GM12873 (cell line): Measurements from ENCODE around the gene NFIB.

Source experiments
- CTCF ChIP-seq: IDR thresholded peaks from 2 replicates; pipeline ENCODE4 v1.5.1; 2012; ENCODE audit warnings: low read depth, mild to moderate bottlenecking, moderate library complexity, low read length, control low read depth; ENCODE audit not compliant: insufficient read depth; ENCODE audit errors: missing control alignments

The NFIB gene

GRCh38 chr9:14316602-14317300, 2.8 kb upstream of the NFIB start:
- no peak for TF ChIP-seq CTCF

- no peak for TF ChIP-seq CTCF
Measured at GRCh38 chr9:14315875-14316601, 2.1 kb upstream of the NFIB start.

- no peak for TF ChIP-seq CTCF
Measured at GRCh38 chr9:14314929-14315874, 1.3 kb upstream of the NFIB start.

- no peak for TF ChIP-seq CTCF
Measured at GRCh38 chr9:14314424-14314928, 535 bp upstream of the NFIB start.

- TF ChIP-seq CTCF: no peak
Measured at GRCh38 chr9:14313378-14313940, 482 bp downstream of the NFIB start.

- TF ChIP-seq CTCF: no peak
Measured at GRCh38 chr9:14312719-14313377, 1.1 kb downstream of the NFIB start.
